Aortic smooth muscle cell (primary cell): Measurements from ENCODE around the gene SMTN. TPM values are rescaled to one million over a fixed set of nuclear protein-coding genes. Genes with fewer than 3 reads are reported as not detected.

Experiments used
- total RNA-seq: library from RNA; depleted of rRNA; stranded (reverse); fragments of >200 nt; gene quantifications from 2 replicates; pipeline ENCODE4 v1.2.3, GENCODE V29; 2014

The SMTN gene
- total RNA-seq = 90.1 and 122 TPM in 2 replicates

GRCh38 chr22:31080848-31081649 is at the start of gene SMTN:
SMTN (plus strand) TSS chr22:31081318; CDS start chr22:31083259, 1,941 bp downstream.

GRCh38 chr22:31107178-31107893 is 26.2 kb downstream of the SMTN start, which contains the start of gene SELENOM:
SELENOM (minus strand) TSS chr22:31107568; CDS start chr22:31107505, 63 bp downstream.

GRCh38 chr22:31122532-31123291 is 41.6 kb downstream of the SMTN start, which contains the start of gene INPP5J:
INPP5J (plus strand) TSS chr22:31122966; CDS start chr22:31123015, 49 bp downstream.

GRCh38 chr22:31139866-31140716 is 59.0 kb downstream of the SMTN start, which contains the start of gene PLA2G3:
PLA2G3 (minus strand) TSS chr22:31140508; CDS start chr22:31140354, 154 bp downstream.

Other genes with a start within 250 kb of the SMTN start
- 13.6 and 14.5 TPM in 2 replicates for gene MORC2, start 112.5 kb upstream of the SMTN start, total RNA-seq
- 28.5 and 42.9 TPM in 2 replicates for gene TUG1, start 112.1 kb upstream of the SMTN start, total RNA-seq
- 119 and 129 TPM in 2 replicates for gene SELENOM, start 26.2 kb downstream of the SMTN start, total RNA-seq
- gene INPP5J, start 41.6 kb downstream of the SMTN start, total RNA-seq = under 0.01 and 0.12 TPM in 2 replicates
- 0.13 TPM in 1 of 2 replicates, not detected in the other for gene PLA2G3, start 59.2 kb downstream of the SMTN start, total RNA-seq
- 23.0 and 29.3 TPM in 2 replicates for gene RNF185, start 78.9 kb downstream of the SMTN start, total RNA-seq
- gene LIMK2, start 131.0 kb downstream of the SMTN start, total RNA-seq = 19.6 and 23.4 TPM in 2 replicates
- 28.9 and 52.6 TPM in 2 replicates for gene PIK3IP1, start 211.2 kb downstream of the SMTN start, total RNA-seq